Astrocyte of the spinal cord (primary cell): ENCODE measurements around the gene NBDY.
"Not testable (repeated sequence)": the region's sequence is repeated elsewhere in the genome, so short reads cannot be mapped to it uniquely, and the experiment has no call there.

ENCODE experiments used
- DNase-seq: peaks from one replicate; pipeline ENCODE4 v3.0.0; 2011; ENCODE audit warnings: low read depth, low spot score
- H3K4me3 ChIP-seq: 2 replicates; pipeline ENCODE4 v1.5.1; 2011; ENCODE audit warnings: low read depth, mild to moderate bottlenecking, low read length, moderate library complexity
- CTCF ChIP-seq: IDR thresholded peaks from 2 replicates; pipeline ENCODE4 v1.5.1; 2012; ENCODE audit warnings: low read depth, mild to moderate bottlenecking, low read length, inconsistent platforms
- in situ Hi-C: cut with HindIII; loops from 2 replicates; pipeline ENCODE4 v1.10.0; 2017; ENCODE audit warnings: low sequenced_read_pairs

NBDY gene

GRCh38 chrX:56764153-56764974 lies 35.3 kb downstream of the NBDY start:
- peak; percentile 70 for DNase-seq
- in situ Hi-C loops = no loop called here
- peak overlapping the region; percentile 35 for H3K4me3 ChIP-seq
- TF ChIP-seq CTCF = peak; percentile 59

DNA sequence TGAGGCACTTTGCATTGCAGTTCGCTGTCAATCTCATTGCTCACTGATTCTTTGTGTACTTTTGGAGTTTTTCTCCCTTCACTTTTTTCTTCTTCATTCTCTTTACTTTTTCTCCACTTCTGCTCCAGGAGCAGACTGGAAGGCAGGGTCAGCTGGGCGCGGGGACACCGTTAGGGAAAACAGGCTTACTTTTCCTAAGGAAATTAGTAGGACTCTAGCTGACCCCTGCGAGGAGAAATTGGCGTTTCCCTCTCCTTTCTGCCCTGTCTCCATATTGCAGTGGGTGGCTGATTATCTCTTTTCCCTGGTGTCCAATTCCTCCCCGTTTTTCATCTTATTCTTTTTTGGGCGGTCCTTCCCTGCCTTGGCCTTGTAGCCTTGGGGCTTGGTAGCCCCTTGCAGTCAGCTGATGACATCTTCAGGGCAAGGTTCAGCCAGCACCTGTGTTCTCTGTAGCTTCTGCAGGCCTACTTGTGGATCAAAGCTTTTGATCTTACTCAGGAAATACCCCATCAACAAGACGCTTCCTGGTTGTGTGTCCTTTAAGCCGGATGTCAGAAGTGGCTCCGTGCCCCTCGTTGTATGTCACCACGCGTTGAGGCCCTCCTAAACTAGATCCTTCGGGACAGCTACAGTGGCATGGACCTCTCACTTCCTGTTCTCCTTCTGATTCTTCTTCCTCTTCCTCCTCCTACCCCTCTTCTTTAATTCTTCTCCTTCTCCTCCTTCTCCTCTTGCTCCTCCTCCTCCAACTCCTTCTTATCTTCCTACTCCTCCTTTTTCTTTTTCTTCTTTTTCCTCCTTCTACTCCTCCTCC lies 36.1 kb downstream of the NBDY start:
- H3K4me3 ChIP-seq = no peak overlapping the region
- in situ Hi-C loops = no loop called here
- no peak for TF ChIP-seq CTCF
- no peak for DNase-seq

DNA sequence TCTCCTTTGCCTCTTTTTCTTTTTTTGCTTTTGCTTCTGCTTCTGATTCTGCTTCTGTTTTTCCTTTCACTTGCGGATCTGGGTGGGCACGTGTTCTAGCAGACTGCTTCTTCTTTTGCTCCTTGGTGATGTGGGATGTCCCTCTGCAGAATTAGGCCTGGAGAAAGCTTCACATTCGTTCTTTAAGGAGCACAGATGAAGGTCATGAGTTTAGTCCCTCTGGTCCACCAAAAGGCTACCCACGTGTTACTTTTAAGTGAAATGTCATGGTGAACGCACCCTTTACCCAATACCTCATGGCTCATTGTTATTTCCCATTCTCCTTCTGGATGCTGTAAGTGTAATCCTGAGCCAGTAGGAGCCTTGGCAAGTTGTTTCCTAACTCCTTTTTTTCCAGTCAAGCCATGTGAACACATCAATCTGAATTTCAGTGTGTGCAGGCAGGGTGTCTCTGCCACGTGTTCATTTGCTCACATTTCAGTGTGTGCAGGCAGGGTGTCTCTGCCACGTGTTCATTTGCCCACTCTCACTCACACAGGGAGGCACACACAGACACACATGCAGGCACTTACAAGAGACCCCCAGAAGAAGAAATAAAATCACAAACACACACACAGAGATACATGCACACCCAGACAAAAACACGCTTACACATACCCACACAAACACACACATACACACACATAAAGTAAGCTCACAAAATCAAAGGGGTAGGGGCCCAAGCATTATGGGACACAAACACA lies 36.9 kb downstream of the NBDY start:
- no peak for DNase-seq
- in situ Hi-C loops = no loop called here
- no peak overlapping the region for H3K4me3 ChIP-seq
- no peak for TF ChIP-seq CTCF

DNA sequence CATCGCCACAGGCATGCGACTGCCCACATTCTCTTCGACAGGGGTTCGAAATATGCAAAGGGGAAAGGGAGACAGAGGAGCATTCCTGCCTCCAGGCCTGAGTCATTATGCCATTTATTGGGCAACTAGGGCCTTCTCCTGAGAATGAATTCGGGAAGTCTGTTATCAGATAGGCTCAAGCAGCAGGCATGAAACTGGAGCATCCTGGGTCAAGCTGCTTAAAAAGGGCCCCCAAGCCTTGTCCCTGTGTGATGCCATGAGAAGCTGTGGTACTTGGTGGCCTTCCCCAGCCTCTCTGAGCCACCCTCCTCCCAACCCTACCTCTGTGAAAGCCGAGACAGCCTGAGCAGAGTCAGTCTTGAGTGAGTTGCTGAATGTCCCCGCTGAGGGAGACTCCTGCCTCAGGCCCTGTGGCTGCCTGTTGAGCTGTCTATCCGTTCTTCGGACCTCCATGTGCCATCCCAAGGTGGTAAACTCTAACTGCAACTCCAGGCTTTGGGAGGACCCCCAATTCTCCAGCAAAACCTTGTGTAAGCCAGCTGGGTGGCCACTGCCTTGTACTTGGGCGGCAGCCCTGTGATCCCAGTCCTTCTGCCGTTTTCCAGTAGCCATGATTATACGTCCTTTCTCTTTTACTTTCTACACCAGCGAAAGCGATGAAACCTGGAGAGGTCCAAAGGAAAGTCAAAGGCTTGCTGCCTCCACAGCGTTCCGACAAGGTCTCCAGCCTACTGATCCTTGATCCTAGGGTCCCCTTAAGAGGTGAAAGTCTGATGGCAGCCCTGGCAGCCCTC lies 37.7 kb downstream of the NBDY start:
- DNase-seq = no peak
- in situ Hi-C loops = no loop called here
- no peak for TF ChIP-seq CTCF
- peak overlapping the region; percentile 21 for H3K4me3 ChIP-seq

GRCh38 chrX:56767348-56768119 lies 38.5 kb downstream of the NBDY start:
- in situ Hi-C loops, DNase-seq: not testable (repeated sequence)
- H3K4me3 ChIP-seq = peak overlapping the region; percentile 21

GRCh38 chrX:56768120-56768660 lies 39.1 kb downstream of the NBDY start:
- DNase-seq, in situ Hi-C loops, H3K4me3 ChIP-seq: not testable (repeated sequence)

DNA sequence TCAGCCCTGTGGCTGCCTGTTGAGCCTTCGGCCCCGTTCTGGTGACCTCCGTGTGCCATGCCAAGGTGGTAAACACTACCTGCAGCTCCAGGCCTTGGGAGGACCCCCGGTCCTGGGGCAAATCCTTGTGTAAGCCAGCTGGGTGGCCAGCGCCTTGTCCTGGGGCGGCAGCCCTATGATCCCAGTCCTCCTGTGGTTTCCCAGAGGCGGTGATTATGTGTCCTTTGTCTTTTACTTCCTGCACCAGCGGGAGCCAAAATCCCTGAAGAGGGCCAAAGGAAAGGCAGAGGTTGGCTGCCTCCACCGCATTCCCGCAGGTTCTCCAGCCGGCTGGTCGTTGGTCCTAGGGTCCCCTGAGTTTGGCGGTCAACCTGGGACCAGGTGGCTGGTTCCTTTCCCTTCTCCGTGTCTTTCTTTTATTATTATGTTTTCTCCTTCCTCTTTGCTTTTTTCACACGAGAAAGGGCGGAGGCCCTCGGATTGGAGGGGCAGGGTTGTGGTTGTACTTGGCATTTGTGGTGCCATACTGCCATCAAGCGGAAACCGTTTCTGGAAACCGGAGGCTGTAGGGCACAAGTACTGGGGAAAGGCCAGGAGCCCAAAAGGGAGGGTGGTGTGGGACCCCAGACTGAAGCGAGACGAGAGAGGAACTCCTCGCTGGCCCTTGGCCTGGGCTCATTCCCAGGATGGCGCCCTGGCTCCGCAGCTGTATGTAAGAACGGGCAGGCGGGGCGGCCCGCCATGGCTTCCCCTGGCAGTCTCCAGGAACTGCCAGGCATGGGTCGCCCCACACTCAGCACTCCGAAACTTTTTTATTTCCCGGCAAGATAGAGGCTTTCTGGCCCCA lies 43.9 kb downstream of the NBDY start:
- in situ Hi-C loops, H3K4me3 ChIP-seq, DNase-seq: not testable (repeated sequence)

DNA sequence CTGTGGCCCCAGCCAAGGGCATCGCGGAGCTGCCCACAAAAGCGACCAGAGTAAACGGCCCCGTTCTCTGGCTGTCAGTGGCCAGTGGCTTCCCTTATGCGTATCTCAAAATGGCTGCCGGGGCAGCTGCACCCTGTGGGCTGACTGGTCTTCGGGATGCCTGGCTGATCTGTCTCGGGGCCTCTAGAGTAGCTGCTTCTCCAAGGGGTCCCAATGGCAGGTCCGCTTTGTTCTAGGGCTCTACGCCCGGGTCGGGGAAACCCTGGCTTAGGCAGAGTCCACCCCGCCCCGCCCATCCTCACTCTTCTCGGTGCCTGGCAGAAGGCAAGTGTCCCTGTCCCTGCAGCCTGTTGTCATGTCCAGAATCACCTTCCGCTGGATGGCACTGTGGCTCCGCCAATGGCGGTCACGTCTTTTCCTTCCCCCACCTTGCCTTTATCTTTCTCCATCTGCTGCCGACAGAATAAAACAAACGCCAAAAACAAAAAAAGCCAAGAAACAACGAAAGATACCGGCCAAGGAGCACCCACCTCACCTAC lies 44.5 kb downstream of the NBDY start:
- DNase-seq, H3K4me3 ChIP-seq, in situ Hi-C loops: not testable (repeated sequence)

DNA sequence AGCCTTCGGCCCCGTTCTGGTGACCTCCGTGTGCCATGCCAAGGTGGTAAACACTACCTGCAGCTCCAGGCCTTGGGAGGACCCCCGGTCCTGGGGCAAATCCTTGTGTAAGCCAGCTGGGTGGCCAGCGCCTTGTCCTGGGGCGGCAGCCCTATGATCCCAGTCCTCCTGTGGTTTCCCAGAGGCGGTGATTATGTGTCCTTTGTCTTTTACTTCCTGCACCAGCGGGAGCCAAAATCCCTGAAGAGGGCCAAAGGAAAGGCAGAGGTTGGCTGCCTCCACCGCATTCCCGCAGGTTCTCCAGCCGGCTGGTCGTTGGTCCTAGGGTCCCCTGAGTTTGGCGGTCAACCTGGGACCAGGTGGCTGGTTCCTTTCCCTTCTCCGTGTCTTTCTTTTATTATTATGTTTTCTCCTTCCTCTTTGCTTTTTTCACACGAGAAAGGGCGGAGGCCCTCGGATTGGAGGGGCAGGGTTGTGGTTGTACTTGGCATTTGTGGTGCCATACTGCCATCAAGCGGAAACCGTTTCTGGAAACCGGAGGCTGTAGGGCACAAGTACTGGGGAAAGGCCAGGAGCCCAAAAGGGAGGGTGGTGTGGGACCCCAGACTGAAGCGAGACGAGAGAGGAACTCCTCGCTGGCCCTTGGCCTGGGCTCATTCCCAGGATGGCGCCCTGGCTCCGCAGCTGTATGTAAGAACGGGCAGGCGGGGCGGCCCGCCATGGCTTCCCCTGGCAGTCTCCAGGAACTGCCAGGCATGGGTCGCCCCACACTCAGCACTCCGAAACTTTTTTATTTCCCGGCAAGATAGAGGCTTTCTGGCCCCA lies 49.3 kb downstream of the NBDY start:
- H3K4me3 ChIP-seq, in situ Hi-C loops, DNase-seq: not testable (repeated sequence)
